ENCODE data around the gene ATP5F1D. TPM values are rescaled to one million over a fixed set of nuclear protein-coding genes. Genes with fewer than 3 reads are reported as not detected.

ATP5F1D gene
- total and polyA plus RNA-seq, 2 of the 13 experiments (the other 11 are each of a cell fraction or from before 2014, with no cell fraction given), result 39.4 to 78.7 TPM

DNA sequence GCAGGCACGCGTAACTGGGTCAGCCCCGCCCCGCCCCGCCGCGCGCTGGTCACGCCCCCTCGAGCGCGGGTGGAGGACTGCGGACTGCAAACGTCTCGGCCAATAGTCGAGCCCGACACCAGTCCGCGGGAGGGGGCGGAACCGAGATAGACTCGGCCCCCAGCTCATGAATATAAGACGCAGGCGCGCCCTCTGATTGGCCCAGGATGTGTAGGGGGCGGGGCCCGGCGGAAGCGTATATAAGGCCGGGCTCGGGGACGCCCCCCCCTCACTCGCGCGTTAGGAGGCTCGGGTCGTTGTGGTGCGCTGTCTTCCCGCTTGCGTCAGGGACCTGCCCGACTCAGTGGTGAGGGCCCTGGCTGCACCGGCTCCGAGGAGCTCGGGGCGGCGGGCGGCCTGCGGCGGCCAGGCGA lies 27.5 kb downstream of the ATP5F1D start, which contains the start of gene CIRBP (continued):
- TF ChIP-seq, protein P1, sequence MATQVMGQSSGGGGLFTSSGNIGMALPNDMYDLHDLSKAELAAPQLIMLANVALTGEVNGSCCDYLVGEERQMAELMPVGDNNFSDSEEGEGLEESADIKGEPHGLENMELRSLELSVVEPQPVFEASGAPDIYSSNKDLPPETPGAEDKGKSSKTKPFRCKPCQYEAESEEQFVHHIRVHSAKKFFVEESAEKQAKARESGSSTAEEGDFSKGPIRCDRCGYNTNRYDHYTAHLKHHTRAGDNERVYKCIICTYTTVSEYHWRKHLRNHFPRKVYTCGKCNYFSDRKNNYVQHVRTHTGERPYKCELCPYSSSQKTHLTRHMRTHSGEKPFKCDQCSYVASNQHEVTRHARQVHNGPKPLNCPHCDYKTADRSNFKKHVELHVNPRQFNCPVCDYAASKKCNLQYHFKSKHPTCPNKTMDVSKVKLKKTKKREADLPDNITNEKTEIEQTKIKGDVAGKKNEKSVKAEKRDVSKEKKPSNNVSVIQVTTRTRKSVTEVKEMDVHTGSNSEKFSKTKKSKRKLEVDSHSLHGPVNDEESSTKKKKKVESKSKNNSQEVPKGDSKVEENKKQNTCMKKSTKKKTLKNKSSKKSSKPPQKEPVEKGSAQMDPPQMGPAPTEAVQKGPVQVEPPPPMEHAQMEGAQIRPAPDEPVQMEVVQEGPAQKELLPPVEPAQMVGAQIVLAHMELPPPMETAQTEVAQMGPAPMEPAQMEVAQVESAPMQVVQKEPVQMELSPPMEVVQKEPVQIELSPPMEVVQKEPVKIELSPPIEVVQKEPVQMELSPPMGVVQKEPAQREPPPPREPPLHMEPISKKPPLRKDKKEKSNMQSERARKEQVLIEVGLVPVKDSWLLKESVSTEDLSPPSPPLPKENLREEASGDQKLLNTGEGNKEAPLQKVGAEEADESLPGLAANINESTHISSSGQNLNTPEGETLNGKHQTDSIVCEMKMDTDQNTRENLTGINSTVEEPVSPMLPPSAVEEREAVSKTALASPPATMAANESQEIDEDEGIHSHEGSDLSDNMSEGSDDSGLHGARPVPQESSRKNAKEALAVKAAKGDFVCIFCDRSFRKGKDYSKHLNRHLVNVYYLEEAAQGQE (IDR thresholded peaks at IDR 0.05; ENCODE audit: borderline replicate concordance in 1 of 2, low read depth in 1 of 2, low read length in 2 of 2), result peak in 1 of 2 experiments; percentile 52; a peak in 1 of 4 replicates
- TF ChIP-seq ZNF333 (CRISPR knock-in tag; IDR thresholded peaks at IDR 0.05; ENCODE audit: borderline replicate concordance), result no peak
- TF ChIP-seq MAFG (CRISPR knock-in tag; IDR thresholded peaks at IDR 0.05), result no peak
- TF ChIP-seq STAG1 (CRISPR knock-in tag; IDR thresholded peaks at IDR 0.05), result no peak
- 0 out of 2 replicates have a peak, but pooled peaks have one; percentile 49 for TF ChIP-seq ARNTL (CRISPR knock-in tag; IDR thresholded peaks at IDR 0.05)
- peak; percentile 75; the same call in 1 of the 2 replicates for TF ChIP-seq GTF2F1 (IDR thresholded peaks at IDR 0.05; ENCODE audit: low read length)
- TF ChIP-seq, protein P2, sequence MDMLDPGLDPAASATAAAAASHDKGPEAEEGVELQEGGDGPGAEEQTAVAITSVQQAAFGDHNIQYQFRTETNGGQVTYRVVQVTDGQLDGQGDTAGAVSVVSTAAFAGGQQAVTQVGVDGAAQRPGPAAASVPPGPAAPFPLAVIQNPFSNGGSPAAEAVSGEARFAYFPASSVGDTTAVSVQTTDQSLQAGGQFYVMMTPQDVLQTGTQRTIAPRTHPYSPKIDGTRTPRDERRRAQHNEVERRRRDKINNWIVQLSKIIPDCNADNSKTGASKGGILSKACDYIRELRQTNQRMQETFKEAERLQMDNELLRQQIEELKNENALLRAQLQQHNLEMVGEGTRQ (IDR thresholded peaks at IDR 0.05; ENCODE audit: low read depth, low read length), result no peak
- TF ChIP-seq, protein P2 (CRISPR knock-in tag; IDR thresholded peaks at IDR 0.05; ENCODE audit: borderline replicate concordance), result no peak
- no peak for TF ChIP-seq ZNF543 (CRISPR knock-in tag; IDR thresholded peaks at IDR 0.05)
- peak; percentile 59 for TF ChIP-seq HNRNPLL (IDR thresholded peaks at IDR 0.05; ENCODE audit: low read depth, low read length, poor library complexity, severe bottlenecking)
- TF ChIP-seq HNF4G (IDR thresholded peaks at IDR 0.05; ENCODE audit: borderline replicate concordance, low read depth, low read length), result no peak
- no peak for TF ChIP-seq HNF4G (CRISPR knock-in tag; IDR thresholded peaks at IDR 0.05; ENCODE audit: borderline replicate concordance, low read depth)
- TF ChIP-seq, protein P3, sequence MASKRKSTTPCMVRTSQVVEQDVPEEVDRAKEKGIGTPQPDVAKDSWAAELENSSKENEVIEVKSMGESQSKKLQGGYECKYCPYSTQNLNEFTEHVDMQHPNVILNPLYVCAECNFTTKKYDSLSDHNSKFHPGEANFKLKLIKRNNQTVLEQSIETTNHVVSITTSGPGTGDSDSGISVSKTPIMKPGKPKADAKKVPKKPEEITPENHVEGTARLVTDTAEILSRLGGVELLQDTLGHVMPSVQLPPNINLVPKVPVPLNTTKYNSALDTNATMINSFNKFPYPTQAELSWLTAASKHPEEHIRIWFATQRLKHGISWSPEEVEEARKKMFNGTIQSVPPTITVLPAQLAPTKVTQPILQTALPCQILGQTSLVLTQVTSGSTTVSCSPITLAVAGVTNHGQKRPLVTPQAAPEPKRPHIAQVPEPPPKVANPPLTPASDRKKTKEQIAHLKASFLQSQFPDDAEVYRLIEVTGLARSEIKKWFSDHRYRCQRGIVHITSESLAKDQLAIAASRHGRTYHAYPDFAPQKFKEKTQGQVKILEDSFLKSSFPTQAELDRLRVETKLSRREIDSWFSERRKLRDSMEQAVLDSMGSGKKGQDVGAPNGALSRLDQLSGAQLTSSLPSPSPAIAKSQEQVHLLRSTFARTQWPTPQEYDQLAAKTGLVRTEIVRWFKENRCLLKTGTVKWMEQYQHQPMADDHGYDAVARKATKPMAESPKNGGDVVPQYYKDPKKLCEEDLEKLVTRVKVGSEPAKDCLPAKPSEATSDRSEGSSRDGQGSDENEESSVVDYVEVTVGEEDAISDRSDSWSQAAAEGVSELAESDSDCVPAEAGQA (IDR thresholded peaks at IDR 0.05; ENCODE audit: low read depth), result no peak
- TF ChIP-seq, protein P3 (CRISPR knock-in tag; IDR thresholded peaks at IDR 0.05; ENCODE audit: borderline replicate concordance), result no peak
- TF ChIP-seq ZNF83 (CRISPR knock-in tag; IDR thresholded peaks at IDR 0.05; ENCODE audit: borderline replicate concordance), result no peak
- peak; percentile 84; the same call in 1 of the 2 replicates for TF ChIP-seq ZNF747 (CRISPR knock-in tag; IDR thresholded peaks at IDR 0.05; ENCODE audit: borderline replicate concordance)
- no peak for TF ChIP-seq ZNF780A (CRISPR knock-in tag; IDR thresholded peaks at IDR 0.05)
- no peak for TF ChIP-seq ZNF496 (CRISPR knock-in tag; IDR thresholded peaks at IDR 0.05; ENCODE audit: insufficient replicate concordance)

Measured in HepG2 (cell line).